SU-DHL-6 (cell line): ENCODE results near the gene MFSD11.

Experiments used
- H2AFZ ChIP-seq: fragments of 200-600 bp; sonication (generic); 2 replicates; pipeline ENCODE4 v1.6.1; 2014; ENCODE audit warnings: low read depth, mild to moderate bottlenecking, moderate library complexity, mixed read lengths, antibody characterized with exemption, low read length; ENCODE audit not compliant: severe bottlenecking
- H3F3A ChIP-seq: fragments of 200-600 bp; shearing (Covaris generic); 2 replicates; pipeline ENCODE4 v1.6.0; 2016; ENCODE audit warnings: antibody characterized with exemption, mild to moderate bottlenecking; ENCODE audit not compliant: insufficient read depth
- H3K27ac ChIP-seq: fragments of 200-600 bp; sonication (generic); 2 replicates; pipeline ENCODE4 v1.5.1; 2016; ENCODE audit warnings: low read depth, mild to moderate bottlenecking, low read length, moderate library complexity, mixed read lengths
- H3K27me3 ChIP-seq: fragments of 200-600 bp; sonication (generic), shearing (Covaris generic); 2 replicates; pipeline ENCODE4 v1.6.0; 2014; ENCODE audit warnings: mild to moderate bottlenecking, low read length
- H3K36me3 ChIP-seq: fragments of 200-600 bp; sonication (generic); 2 replicates; pipeline ENCODE4 v1.6.1; 2014; ENCODE audit warnings: mild to moderate bottlenecking, low read length, mixed read lengths
- H3K4me2 ChIP-seq: fragments of 300-600, 200-600 bp; shearing (Covaris generic), sonication (generic); 2 replicates; pipeline ENCODE4 v1.6.0; 2014; ENCODE audit warnings: low read length, low read depth, mild to moderate bottlenecking; ENCODE audit not compliant: poor library complexity, severe bottlenecking
- H3K4me3 ChIP-seq: fragments of 200-600 bp; sonication (generic); 2 replicates; pipeline ENCODE4 v1.5.1; 2014; ENCODE audit warnings: antibody characterized with exemption, low read length, mild to moderate bottlenecking, mixed read lengths; ENCODE audit not compliant: insufficient read depth, poor library complexity, severe bottlenecking
- H3K79me2 ChIP-seq: fragments of 200-600 bp; sonication (generic); 2 replicates; pipeline ENCODE4 v1.6.1; 2014; ENCODE audit warnings: mild to moderate bottlenecking, low read length, moderate library complexity; ENCODE audit not compliant: insufficient read depth
- H3K9ac ChIP-seq: fragments of 200-600 bp; sonication (generic); 2 replicates; pipeline ENCODE4 v1.7.0; 2014; ENCODE audit warnings: mild to moderate bottlenecking, low read length
- H3K9me2 ChIP-seq: fragments of 200-600 bp; sonication (generic); replicated peaks from 2 replicates; pipeline ENCODE4 v1.6.1; 2014; ENCODE audit warnings: low read length; ENCODE audit not compliant: insufficient read depth
- H3K9me3 ChIP-seq: fragments of 200-600 bp; sonication (generic); 2 replicates; pipeline ENCODE4 v1.6.1; 2014; ENCODE audit warnings: low read length, mixed read lengths; ENCODE audit not compliant: insufficient read depth
- H4K20me1 ChIP-seq: fragments of 200-600 bp; sonication (generic); 2 replicates; pipeline ENCODE4 v1.6.1; 2014; ENCODE audit warnings: low read depth, mild to moderate bottlenecking, antibody characterized with exemption, low read length, moderate library complexity, mixed read lengths
- CTCF ChIP-seq: fragments of 200-600 bp; sonication (generic); IDR thresholded peaks from one replicate; pipeline ENCODE4 v1.5.1; 2017; ENCODE audit warnings: antibody characterized with exemption, mild to moderate bottlenecking, low read length, moderate library complexity; ENCODE audit not compliant: insufficient read depth, poor library complexity, severe bottlenecking
- EZH2phosphoT487 ChIP-seq: fragments of 200-600 bp; sonication (generic), shearing (Covaris generic); conservative IDR thresholded peaks from 2 replicates; pipeline ENCODE4 v1.6.1; 2018; ENCODE audit warnings: mild to moderate bottlenecking, antibody characterized with exemption, low read length, moderate library complexity, mixed read lengths

MFSD11 gene

DNA sequence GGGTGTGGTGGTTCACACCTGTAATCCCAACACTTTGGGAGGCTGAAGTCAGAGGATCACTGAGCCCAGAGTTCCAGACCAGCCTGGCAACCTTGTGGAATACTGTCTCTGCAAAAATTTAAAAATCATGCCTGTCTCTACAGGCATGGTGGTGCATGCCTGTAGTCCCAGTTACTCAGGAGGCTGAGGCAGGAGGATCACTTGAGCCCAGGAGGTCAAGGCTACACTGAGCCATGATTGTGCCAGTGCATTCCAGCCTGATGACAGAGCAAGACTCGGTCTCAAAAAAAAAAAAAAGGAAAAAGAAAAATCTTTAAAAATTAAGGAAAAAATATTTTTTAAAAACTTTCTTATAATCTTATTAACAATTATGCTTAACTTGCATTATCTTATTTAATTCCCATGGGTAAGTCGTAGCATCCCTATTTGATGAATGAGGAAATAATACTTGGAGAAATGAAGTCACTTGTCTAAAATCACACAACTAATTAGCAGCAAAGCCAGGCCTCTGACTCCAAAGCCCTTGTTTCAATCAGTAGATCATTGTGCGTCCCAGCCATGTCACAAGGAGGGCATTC, 13.6 kb downstream of the MFSD11 start:
- H3K79me2 ChIP-seq: no peaks in the 10 kb centered on the region
- no peak overlapping the region for H3K4me2 ChIP-seq
- H3K9me3 ChIP-seq: no peaks in the 10 kb centered on the region
- TF ChIP-seq CTCF (no peak), EZH2phosphoT487 (no peak)
- H3K27me3 ChIP-seq: no peaks in the 10 kb centered on the region
- no peak overlapping the region for H2AFZ ChIP-seq
- no peaks in the 10 kb centered on the region for H4K20me1 ChIP-seq
- H3K27ac ChIP-seq: no peak overlapping the region
- no peak overlapping the region for H3K9ac ChIP-seq
- no peaks in the 10 kb centered on the region for H3F3A ChIP-seq
- no peak overlapping the region for H3K4me3 ChIP-seq
- H3K36me3 ChIP-seq: no peaks in the 10 kb centered on the region; the same call in 1 of the 2 replicates
- no peaks in the 10 kb centered on the region for H3K9me2 ChIP-seq

DNA sequence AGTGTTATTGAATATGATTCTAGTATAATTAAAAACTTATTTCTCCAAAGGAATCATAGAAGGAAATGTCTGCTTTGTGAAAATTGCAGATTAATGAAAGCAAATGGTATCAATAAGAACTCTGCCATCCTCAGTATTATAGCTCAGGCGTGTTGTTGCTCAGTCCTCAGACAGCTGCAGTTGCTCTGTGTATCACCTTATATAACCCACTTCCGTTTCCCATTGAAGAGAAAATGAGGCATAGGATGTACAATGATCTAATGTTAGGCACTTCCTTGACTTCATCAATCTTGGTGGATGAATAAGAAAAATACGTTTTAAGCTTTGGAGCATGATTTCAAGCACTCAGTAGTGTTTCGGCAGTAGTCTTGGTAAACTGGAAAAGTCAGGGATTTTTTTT, 14.1 kb downstream of the MFSD11 start:
- Histone ChIP-seq H3K4me3 (no peak overlapping the region), H2AFZ (no peak overlapping the region), H3F3A (no peaks in the 10 kb centered on the region), H3K27me3 (no peaks in the 10 kb centered on the region), H3K9ac (no peak overlapping the region), H3K79me2 (no peaks in the 10 kb centered on the region), H4K20me1 (no peaks in the 10 kb centered on the region), H3K9me2 (no peaks in the 10 kb centered on the region), H3K27ac (no peak overlapping the region), H3K4me2 (no peak overlapping the region), H3K36me3 (no peaks in the 10 kb centered on the region; the same call in 1 of the 2 replicates), H3K9me3 (no peaks in the 10 kb centered on the region)
- TF ChIP-seq CTCF: no peak
- TF ChIP-seq EZH2phosphoT487: no peak

GRCh38 chr17:76753061-76753961, 15.4 kb downstream of the MFSD11 start:
- Histone ChIP-seq H3K36me3 (no peaks in the 10 kb centered on the region; the same call in 1 of the 2 replicates), H3K79me2 (no peaks in the 10 kb centered on the region), H3K4me3 (no peak overlapping the region), H3K9me3 (no peaks in the 10 kb centered on the region), H3K4me2 (no peak overlapping the region), H3K27ac (no peak overlapping the region), H3K9ac (no peak overlapping the region), H3F3A (no peaks in the 10 kb centered on the region), H2AFZ (no peak overlapping the region), H3K27me3 (no peaks in the 10 kb centered on the region), H4K20me1 (no peaks in the 10 kb centered on the region), H3K9me2 (no peaks in the 10 kb centered on the region)
- TF ChIP-seq EZH2phosphoT487: no peak

DNA sequence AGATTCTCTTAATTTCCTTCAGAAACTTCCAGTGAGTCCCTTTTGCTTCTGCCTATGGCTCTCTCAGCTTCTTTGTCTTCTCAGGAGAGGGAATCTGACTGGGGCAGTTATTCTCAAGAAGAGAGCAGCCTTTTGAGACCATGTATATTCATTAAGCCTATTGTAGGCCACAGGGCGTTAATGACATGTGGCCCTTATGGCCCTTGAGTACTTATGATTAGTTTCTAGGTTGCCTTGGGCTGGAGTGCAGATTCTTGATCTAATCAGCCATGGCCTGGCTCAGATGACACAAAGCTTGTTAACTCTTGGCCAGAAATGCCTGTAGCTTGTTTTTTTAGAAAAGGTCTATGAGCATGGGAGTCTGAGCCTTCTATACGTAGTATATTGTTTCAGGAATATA, 17.4 kb downstream of the MFSD11 start:
- H3K9me2 ChIP-seq: no peaks in the 10 kb centered on the region
- no peaks in the 10 kb centered on the region for H3K27me3 ChIP-seq
- H3K9me3 ChIP-seq: no peaks in the 10 kb centered on the region
- H3K4me2 ChIP-seq: no peak overlapping the region
- no peaks in the 10 kb centered on the region for H3K79me2 ChIP-seq
- H4K20me1 ChIP-seq: no peaks in the 10 kb centered on the region
- TF ChIP-seq CTCF (no peak), EZH2phosphoT487 (no peak)
- H2AFZ ChIP-seq: no peak overlapping the region
- no peaks in the 10 kb centered on the region; the same call in 1 of the 2 replicates for H3K36me3 ChIP-seq
- H3K4me3 ChIP-seq: no peak overlapping the region
- H3K9ac ChIP-seq: no peak overlapping the region
- no peaks in the 10 kb centered on the region for H3F3A ChIP-seq
- H3K27ac ChIP-seq: no peak overlapping the region
